Skeletal muscle satellite cell (primary cell): ENCODE data around the gene FGD6.

ENCODE experiments used
- H3K27me3 ChIP-seq: 2 replicates; pipeline ENCODE4 v1.7.0; 2013; ENCODE audit warnings: low read length; ENCODE audit not compliant: control insufficient read depth, insufficient read depth
- H3K36me3 ChIP-seq: 2 replicates; pipeline ENCODE4 v1.7.0; 2013; ENCODE audit warnings: mild to moderate bottlenecking, control low read depth, low read length; ENCODE audit not compliant: insufficient read depth
- H3K4me1 ChIP-seq: 2 replicates; pipeline ENCODE4 v1.7.0; 2013; ENCODE audit warnings: low read length; ENCODE audit not compliant: control insufficient read depth, insufficient read depth
- H3K4me2 ChIP-seq: 2 replicates; pipeline ENCODE4 v1.7.0; 2013; ENCODE audit warnings: mild to moderate bottlenecking, low read length
- H3K4me3 ChIP-seq: 2 replicates; pipeline ENCODE4 v1.7.0; 2013; ENCODE audit warnings: low read length
- H3K9ac ChIP-seq: 2 replicates; pipeline ENCODE4 v1.7.0; 2013; ENCODE audit warnings: mild to moderate bottlenecking, low read depth, low read length, moderate library complexity
- H3K9me3 ChIP-seq: replicated peaks from 2 replicates; pipeline ENCODE4 v1.7.0; 2013; ENCODE audit warnings: mild to moderate bottlenecking, control low read depth, low read length

FGD6 gene

DNA sequence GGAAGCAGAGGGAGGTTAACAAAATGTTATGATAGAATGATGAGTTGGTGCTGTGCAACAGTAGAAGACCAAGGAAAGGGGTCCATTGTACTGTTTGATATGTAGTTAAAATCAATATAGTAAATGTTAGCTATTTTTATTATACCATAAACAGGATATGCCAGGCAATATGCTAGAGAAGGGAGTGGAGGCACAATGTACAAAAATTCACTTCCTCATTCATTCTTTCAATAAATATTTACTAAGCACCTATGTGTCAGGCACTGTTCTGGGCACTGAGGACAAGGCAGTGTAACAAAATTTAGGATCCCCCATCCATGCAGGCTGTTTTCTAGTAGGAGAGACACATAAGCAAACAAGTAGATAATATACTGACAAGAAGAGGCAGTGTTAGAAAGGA lies 25.0 kb downstream of the FGD6 start:
- Histone ChIP-seq H3K9ac (no peak overlapping the region), H3K36me3 (no peaks in the 10 kb centered on the region), H3K27me3 (no peaks in the 10 kb centered on the region), H3K4me3 (no peak overlapping the region), H3K9me3 (no peaks in the 10 kb centered on the region), H3K4me1 (no peaks in the 10 kb centered on the region), H3K4me2 (no peak overlapping the region)

DNA sequence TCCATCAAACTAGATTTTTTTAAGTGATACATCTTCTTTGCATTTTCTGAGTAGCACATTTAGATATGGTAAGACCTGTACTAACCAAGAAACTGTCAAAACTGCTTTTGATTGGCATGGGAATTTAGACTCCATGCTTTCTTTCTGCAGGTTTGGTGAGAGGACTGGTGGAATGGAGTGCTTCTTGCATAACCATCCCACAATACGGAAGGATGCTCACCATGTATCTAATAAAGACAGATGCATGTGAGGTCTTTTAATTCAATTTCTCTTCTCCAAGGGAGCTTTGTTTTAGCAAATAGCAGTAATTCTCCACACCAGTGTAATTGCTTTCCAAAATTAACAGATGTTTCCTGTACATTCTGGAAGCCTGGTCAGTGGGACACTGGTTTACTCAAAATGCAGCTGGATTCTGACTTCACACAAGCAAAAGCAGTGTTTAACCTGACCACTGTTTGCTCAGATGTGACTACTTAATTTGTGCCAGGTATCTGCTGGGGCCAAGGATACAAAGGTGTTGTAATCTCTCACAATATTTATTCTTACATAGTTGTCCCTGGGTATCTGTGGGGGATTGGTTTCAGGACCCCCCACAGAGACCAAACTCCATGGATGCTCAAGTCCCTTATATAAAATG lies 26.1 kb downstream of the FGD6 start:
- no peak overlapping the region for H3K4me3 ChIP-seq
- H3K27me3 ChIP-seq = no peaks in the 10 kb centered on the region
- no peaks in the 10 kb centered on the region for H3K9me3 ChIP-seq
- no peak overlapping the region for H3K4me2 ChIP-seq
- H3K36me3 ChIP-seq = no peaks in the 10 kb centered on the region
- H3K9ac ChIP-seq = no peak overlapping the region
- H3K4me1 ChIP-seq = no peaks in the 10 kb centered on the region

DNA sequence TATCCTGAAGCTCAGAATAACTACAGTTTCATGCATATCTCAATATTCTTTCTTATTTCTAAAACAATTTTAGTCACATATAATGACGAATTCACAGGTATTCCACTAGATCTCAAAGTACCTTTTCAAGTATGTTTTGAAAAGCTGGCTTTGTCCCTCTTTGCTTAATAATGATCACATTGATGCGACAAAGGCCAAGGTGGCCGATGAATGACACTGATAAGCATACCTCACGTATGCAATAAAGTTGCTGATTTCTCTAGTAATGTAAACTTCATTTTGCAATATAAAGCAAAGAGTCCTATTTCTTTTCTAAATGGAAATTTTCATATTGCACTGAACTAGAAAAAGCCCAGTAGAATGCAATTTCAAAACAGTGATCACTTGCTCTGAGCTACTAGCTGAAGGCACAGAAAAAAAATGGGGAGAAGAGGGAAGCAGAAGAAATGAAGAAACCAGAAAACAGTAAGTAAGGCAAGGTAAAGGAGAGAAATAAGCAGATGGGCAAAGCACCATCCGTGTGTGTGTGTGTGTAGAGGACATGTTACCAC lies 29.3 kb downstream of the FGD6 start:
- Histone ChIP-seq H3K27me3 (no peaks in the 10 kb centered on the region), H3K36me3 (no peaks in the 10 kb centered on the region), H3K9me3 (no peaks in the 10 kb centered on the region), H3K9ac (no peak overlapping the region), H3K4me1 (no peaks in the 10 kb centered on the region), H3K4me2 (no peak overlapping the region), H3K4me3 (no peak overlapping the region)

DNA sequence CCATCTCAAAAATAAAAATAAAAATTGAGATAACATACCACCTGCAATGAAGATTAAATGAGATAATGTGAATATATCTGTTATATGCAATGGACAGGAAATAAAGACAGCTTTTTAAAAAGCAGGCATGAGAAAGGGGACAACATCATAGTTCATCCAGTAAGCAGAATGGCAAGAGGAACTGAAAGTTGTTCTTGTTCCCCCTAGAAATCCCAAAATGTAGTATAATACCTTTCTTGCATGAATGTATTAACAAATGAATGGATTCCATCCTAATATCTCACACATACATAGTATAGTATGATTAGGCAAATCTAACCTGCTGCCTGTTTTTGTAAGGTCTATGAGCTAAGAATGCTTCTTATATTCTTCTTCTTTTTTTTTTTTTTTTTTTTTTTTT lies 31.4 kb downstream of the FGD6 start:
- H3K27me3 ChIP-seq = no peaks in the 10 kb centered on the region
- H3K9me3 ChIP-seq = no peaks in the 10 kb centered on the region
- H3K9ac ChIP-seq = no peak overlapping the region
- no peaks in the 10 kb centered on the region for H3K4me1 ChIP-seq
- no peaks in the 10 kb centered on the region for H3K36me3 ChIP-seq
- no peak overlapping the region for H3K4me2 ChIP-seq
- H3K4me3 ChIP-seq = no peak overlapping the region

DNA sequence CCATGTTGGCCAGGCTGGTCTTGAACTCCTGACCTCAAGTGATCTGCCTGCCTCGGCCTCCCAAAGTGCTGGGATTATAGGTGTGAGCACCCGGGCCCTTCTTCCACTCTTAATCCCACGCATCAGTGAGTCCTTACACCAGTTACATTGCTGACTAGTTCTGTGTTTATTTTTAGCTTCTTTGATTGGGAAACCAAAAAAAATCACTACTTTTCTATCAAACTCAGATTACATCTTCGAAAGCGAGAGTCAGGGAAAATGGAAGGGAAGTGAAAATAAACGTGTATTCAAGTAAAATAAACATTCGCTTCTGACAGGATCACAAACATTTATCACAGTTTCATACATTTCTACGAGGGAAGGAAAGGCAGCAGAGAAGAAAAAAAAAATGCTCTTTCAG lies 32.2 kb downstream of the FGD6 start:
- Histone ChIP-seq H3K36me3 (no peaks in the 10 kb centered on the region), H3K9ac (no peak overlapping the region), H3K9me3 (no peaks in the 10 kb centered on the region), H3K4me3 (no peak overlapping the region), H3K4me1 (no peaks in the 10 kb centered on the region), H3K27me3 (no peaks in the 10 kb centered on the region), H3K4me2 (no peak overlapping the region)

DNA sequence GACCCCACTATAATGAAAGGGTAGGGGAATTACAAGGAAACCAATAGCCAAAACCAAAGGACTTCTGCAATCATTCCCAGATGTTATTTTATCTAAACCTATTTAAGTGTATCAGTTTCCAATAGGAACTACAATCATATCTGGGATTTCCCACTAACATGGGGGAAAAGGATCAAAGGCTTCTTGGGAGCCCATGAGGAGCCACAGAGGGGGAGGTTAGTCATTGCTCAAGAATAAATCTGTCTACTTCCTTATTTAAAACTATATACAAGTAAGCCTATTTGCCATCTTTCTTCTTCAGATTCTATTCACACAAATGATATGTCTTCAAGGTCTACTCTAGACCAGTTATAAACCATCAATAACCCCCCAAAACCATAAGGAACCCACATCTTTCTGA lies 33.1 kb downstream of the FGD6 start:
- Histone ChIP-seq H3K9ac (no peak overlapping the region), H3K4me2 (no peak overlapping the region), H3K4me3 (no peak overlapping the region), H3K4me1 (no peaks in the 10 kb centered on the region), H3K9me3 (no peaks in the 10 kb centered on the region), H3K27me3 (no peaks in the 10 kb centered on the region), H3K36me3 (no peaks in the 10 kb centered on the region)

DNA sequence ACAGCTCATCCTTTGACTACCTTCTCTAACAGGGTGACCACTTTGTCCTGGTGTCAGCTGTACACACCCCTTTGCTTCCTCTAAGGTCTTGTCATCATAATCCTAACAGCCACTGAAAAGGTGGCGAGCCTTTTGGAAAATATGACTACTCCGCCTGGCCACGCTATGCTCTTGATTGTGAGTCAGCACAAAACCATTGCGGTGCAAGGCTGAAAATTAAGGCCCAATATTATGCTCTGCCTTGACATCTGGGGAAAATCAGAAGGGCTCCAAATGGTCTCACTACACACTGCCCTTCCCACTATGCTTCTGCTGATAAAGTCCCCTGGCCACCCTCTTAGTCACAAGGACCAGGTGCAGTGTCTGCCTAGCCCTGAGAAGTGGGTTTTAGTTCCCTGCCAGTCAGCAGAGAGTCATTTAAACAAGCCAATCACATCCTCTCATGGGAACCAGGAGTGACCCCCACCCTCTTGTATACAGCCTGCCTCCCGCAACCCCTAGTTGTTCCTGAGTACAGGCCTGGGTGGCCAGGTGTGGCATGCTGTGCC lies 34.3 kb downstream of the FGD6 start:
- H3K36me3 ChIP-seq = no peaks in the 10 kb centered on the region
- no peaks in the 10 kb centered on the region for H3K27me3 ChIP-seq
- H3K4me1 ChIP-seq = no peaks in the 10 kb centered on the region
- no peaks in the 10 kb centered on the region for H3K9me3 ChIP-seq
- H3K4me3 ChIP-seq = no peak overlapping the region
- no peak overlapping the region for H3K4me2 ChIP-seq
- no peak overlapping the region for H3K9ac ChIP-seq

DNA sequence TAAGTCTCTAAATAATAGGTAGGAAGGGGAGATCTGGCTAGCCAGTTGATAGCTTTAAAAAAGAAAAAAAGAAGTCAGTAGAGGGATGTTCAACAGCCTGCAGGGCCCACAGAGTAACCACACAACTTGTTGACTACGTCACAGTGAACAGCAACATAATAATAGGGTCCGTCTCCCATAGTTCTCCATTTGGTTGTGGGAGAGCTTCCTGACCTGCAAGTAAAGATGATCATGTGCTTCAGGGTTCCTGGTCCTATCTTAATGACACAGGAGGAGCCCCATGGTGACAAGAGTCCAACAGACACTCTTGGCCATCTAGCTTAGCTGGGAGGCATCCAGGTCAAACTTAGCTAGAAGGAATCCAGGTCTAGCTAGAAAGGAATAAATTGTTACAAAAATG lies 36.2 kb downstream of the FGD6 start:
- Histone ChIP-seq H3K9ac (no peak overlapping the region), H3K4me2 (no peak overlapping the region), H3K4me1 (no peaks in the 10 kb centered on the region), H3K27me3 (no peaks in the 10 kb centered on the region), H3K4me3 (no peak overlapping the region), H3K36me3 (no peaks in the 10 kb centered on the region), H3K9me3 (no peaks in the 10 kb centered on the region)

DNA sequence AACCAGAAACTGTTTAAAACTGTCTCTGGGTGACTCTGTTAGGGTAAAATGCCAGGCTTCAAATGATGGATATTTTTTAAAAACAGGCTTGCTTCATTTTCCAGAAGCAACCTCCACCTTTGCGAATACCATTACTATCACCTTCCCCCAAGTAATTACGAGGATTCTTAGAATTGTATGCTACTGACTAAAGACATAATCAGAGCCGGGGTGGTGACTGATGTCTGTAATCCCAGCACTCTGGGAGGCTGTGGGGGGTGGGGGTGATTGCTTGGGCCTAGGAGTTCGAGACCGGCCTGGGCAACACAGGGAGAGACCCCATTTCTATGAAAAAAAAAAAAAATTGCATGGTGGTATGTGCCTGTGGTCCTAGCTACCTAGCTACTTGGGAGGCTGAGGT lies 38.3 kb downstream of the FGD6 start:
- Histone ChIP-seq H3K9ac (no peak overlapping the region), H3K4me2 (no peak overlapping the region), H3K9me3 (no peaks in the 10 kb centered on the region), H3K4me3 (no peak overlapping the region), H3K36me3 (no peaks in the 10 kb centered on the region), H3K4me1 (no peaks in the 10 kb centered on the region), H3K27me3 (no peaks in the 10 kb centered on the region)

DNA sequence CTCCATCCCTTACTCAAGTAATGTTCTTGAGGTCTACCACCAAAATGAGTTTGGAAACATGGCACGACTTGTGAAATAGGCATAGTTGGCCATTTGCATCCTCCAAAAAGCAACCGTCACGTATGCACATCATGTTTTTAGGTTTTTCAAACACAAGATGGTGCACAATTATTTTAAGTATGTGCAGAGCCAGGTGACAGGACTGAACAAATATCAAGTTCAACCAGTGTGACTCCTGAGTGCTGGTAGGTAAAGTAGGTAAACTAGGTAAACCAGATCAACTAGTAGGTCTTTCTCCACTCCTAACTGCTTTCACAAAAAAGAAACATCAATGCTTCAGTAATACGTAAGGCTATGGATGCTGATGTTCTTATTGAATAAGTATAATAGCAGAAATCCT lies 39.1 kb downstream of the FGD6 start:
- no peaks in the 10 kb centered on the region for H3K9me3 ChIP-seq
- H3K27me3 ChIP-seq = no peaks in the 10 kb centered on the region
- no peak overlapping the region for H3K4me2 ChIP-seq
- H3K4me3 ChIP-seq = no peak overlapping the region
- no peaks in the 10 kb centered on the region for H3K36me3 ChIP-seq
- no peaks in the 10 kb centered on the region for H3K4me1 ChIP-seq
- no peak overlapping the region for H3K9ac ChIP-seq

DNA sequence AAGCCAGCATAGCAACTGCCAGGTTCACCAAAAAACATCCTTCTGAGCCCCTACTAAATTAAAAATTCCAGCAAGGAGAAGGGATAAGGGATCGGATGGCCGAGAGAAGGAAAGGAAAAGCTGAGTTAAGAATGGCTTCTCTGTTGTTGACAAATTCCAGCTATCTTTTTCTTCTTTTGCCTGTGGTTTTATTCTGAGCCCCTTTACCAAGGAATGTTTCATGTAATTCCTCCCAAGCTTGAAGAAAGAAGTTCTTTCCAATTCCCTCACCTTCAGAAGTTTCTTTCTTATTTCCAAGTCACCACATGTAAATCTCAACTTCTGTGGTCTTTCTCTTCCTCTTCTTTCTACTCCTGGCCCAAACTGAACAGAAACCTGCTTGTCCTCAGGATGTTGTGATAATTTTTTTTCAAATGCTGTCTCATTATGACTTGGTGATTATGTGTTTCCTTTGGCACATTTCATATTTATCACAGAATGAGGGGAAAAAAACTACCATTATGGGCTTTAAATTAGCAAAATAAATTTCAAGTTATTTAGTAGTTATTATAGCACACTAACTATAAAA lies 40.0 kb downstream of the FGD6 start:
- Histone ChIP-seq H3K4me3 (no peak overlapping the region), H3K27me3 (no peaks in the 10 kb centered on the region), H3K4me2 (no peak overlapping the region), H3K4me1 (no peaks in the 10 kb centered on the region), H3K9ac (no peak overlapping the region), H3K9me3 (no peaks in the 10 kb centered on the region), H3K36me3 (no peaks in the 10 kb centered on the region)
